NCI-H1105 treated with DMSO at 0.1 percent for 48 hours (cell line): ENCODE data around the gene PCDHB6.
"Not testable (repeated sequence)": the region's sequence is repeated elsewhere in the genome, so short reads cannot be mapped to it uniquely, and the experiment has no call there.

Source experiments
- DNase-seq: peaks from one replicate; lab custom pipeline; 2025; lab: John Stamatoyannopoulos, UW

Gene PCDHB6

DNA sequence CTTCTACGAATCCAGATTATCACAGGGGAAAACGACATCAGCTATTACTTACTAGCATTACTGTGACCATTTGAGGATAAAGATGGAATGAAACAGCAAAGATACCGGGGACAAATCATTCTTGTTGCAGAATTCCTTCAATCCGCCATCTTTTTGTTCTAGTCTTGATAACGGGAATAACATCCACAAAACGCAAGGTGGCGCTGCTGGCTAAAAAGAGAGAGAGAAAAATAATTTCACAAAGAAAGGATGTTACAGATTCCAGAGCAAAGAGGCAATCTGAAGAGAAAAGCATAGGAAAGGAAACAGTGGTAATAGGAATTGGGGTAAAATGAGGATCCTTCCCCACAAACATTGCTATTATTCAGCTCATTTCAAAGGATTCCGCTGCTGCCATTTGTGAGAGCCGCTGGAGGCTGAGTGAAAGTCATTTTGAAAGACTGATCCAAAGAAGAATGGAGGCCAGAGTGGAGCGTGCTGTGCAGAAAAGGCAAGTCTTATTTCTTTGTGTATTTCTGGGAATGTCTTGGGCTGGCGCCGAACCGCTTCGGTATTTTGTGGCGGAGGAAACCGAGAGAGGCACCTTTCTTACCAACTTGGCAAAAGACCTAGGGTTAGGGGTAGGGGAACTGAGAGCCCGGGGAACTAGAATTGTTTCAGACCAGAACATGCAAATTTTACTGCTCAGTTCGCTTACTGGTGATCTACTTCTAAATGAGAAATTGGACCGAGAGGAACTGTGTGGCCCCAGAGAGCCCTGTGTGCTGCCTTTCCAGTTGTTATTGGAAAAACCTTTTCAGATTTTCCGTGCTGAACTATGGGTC lies 22.7 kb downstream of the PCDHB6 start, which contains the start of gene PCDHB7:
Gene PCDHB7, plus strand, starts transcription at position 264 of the 824 bp plus-strand sequence. Its CDS starts 192 bp downstream, at position 456.
- no peak for DNase-seq

DNA sequence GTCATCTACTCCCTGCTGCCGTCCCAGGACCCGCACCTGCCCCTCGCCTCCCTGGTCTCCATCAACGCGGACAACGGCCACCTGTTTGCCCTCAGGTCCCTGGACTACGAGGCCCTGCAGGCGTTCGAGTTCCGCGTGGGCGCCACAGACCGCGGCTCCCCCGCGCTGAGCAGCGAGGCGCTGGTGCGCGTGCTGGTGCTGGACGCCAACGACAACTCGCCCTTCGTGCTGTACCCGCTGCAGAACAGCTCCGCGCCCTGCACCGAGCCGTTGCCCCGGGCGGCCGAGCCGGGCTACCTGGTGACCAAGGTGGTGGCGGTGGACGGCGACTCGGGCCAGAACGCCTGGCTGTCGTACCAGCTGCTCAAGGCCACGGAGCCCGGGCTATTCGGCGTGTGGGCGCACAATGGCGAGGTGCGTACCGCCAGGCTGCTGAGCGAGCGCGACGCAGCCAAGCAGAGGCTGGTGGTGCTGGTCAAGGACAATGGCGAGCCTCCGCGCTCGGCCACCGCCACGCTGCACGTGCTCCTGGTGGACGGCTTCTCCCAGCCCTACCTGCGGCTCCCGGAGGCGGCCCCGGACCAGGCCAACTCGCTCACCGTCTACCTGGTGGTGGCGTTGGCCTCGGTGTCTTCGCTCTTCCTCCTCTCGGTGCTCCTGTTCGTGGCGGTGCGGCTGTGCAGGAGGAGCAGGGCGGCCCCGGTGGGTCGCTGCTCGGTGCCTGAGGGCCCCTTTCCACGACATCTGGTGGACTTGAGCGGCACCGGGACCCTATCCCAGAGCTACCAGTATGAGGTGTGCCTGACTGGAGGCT lies 24.6 kb downstream of the PCDHB6 start:
- DNase-seq, result not testable (repeated sequence)

- DNase-seq, result no peak
Measured at GRCh38 chr5:141175933-141176332, 26.1 kb downstream of the PCDHB6 start.

GRCh38 chr5:141177577-141178191 lies 27.8 kb downstream of the PCDHB6 start, which contains the start of gene PCDHB8:
Gene PCDHB8, plus strand, starts transcription at chr5:141177790. Its CDS starts 245 bp downstream, at chr5:141178035.
- not testable (repeated sequence) for DNase-seq

- not testable (repeated sequence) for DNase-seq
Measured at GRCh38 chr5:141179371-141179770, 29.5 kb downstream of the PCDHB6 start.

- DNase-seq, result not testable (repeated sequence)
Measured at GRCh38 chr5:141179876-141180275, 30.0 kb downstream of the PCDHB6 start.

DNA sequence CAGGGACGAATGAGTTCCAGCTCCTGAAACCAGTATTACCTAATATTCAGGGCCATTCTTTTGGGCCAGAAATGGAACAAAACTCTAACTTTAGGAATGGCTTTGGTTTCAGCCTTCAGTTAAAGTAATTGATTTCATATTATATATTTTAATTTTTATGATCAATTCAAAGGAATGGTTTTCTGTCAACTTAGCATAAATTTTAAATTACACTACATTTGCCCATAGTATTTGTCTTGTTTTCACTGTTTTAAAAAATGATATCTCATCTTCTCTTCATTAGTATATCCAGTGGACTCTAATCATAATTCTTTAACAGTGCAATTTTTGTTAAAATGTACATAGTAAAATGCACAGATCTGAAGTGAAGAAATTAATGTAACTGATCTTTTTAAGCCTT lies 30.5 kb downstream of the PCDHB6 start:
- DNase-seq, result no peak

- DNase-seq, result no peak
Measured at GRCh38 chr5:141182248-141182647, 32.4 kb downstream of the PCDHB6 start, which contains the start of gene PCDHB16. Gene PCDHB16, plus strand, starts transcription at chr5:141182387. Its CDS starts 173 bp downstream, at chr5:141182560.

- DNase-seq, result not testable (repeated sequence)
Measured at GRCh38 chr5:141184117-141184855, 34.4 kb downstream of the PCDHB6 start.

DNA sequence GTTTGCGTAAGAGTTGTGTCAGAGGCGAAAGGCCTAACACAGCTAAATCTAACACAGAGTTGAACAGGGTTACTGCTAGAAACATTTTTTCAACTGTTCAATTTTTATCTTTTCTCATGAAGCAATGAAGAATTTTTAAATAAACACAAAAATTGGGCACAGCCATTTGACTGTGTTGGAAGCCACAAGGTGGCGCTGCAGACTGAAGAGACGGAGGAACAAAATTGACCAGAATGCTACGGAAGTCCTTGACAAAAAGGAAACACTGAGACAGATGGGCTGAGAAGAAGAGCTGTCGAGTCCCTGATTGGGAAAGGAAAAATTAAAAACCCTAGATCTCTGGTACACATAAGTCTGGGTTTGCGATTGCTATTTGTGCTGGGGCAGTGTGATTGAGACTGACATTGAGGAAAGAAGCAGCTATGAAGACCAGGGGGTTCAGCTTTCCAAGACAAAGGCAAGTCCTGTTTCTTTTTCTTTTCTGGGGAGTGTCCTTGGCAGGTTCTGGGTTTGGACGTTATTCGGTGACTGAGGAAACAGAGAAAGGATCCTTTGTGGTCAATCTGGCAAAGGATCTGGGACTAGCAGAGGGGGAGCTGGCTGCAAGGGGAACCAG lies 37.1 kb downstream of the PCDHB6 start, which contains the start of gene PCDHB9:
Gene PCDHB9, plus strand, starts transcription at position 265 of the 616 bp plus-strand sequence. Its CDS starts 158 bp downstream, at position 423.
- DNase-seq, result no peak

DNA sequence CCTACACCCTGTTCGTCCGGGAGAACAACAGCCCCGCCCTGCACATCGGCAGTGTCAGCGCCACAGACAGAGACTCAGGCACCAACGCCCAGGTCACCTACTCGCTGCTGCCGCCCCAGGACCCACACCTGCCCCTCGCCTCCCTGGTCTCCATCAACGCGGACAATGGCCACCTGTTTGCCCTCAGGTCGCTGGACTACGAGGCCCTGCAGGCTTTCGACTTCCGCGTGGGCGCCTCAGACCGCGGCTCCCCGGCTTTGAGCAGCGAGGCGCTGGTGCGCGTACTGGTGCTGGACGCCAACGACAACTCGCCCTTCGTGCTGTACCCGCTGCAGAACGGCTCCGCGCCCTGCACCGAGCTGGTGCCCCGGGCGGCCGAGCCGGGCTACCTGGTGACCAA lies 38.8 kb downstream of the PCDHB6 start:
- DNase-seq, result not testable (repeated sequence)

GRCh38 chr5:141189131-141189530 lies 39.3 kb downstream of the PCDHB6 start:
- DNase-seq, result not testable (repeated sequence)

DNA sequence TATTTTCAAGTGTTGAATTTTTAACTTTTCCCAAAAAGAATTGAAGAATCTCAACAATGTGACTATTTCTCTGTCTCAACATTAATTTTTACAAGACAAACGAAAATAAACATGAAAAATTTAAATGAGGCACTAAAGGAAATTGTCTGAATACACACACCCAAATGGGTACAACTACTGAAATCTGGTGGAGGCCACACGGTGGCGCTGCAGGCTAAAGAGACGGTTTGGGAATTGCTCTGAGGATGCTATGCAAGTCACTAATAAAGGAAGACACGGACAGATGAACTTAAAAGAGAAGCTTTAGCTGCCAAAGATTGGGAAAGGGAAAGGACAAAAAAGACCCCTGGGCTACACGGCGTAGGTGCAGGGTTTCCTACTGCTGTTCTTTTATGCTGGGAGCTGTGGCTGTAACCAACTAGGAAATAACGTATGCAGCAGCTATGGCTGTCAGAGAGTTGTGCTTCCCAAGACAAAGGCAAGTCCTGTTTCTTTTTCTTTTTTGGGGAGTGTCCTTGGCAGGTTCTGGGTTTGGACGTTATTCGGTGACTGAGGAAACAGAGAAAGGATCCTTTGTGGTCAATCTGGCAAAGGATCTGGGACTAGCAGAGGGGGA lies 42.4 kb downstream of the PCDHB6 start, which contains the start of gene PCDHB10:
Gene PCDHB10, plus strand, starts transcription at position 244 of the 616 bp plus-strand sequence. Its CDS starts 200 bp downstream, at position 444.
- DNase-seq, result no peak

- DNase-seq, result not testable (repeated sequence)
Measured at GRCh38 chr5:141194332-141194731, 44.5 kb downstream of the PCDHB6 start.

DNA sequence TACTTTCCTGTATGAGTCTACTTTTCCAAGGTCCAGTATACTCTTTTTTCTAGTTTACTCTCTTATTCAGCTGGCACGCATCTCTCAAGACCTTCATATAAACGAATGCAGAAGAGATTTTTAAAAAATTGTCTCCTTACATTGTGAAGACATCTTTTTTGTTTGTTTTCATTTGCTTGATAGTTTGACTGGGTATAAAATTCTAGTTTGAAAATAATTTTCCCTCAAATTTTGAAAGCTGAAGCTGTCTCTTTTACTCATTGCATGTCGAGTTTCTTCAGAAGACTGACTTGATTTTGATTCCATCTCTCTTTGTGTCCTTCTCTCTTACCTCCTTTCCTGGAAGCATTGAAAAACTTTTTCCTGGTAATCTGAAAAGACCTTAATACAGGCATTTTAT lies 46.5 kb downstream of the PCDHB6 start:
- no peak for DNase-seq

DNA sequence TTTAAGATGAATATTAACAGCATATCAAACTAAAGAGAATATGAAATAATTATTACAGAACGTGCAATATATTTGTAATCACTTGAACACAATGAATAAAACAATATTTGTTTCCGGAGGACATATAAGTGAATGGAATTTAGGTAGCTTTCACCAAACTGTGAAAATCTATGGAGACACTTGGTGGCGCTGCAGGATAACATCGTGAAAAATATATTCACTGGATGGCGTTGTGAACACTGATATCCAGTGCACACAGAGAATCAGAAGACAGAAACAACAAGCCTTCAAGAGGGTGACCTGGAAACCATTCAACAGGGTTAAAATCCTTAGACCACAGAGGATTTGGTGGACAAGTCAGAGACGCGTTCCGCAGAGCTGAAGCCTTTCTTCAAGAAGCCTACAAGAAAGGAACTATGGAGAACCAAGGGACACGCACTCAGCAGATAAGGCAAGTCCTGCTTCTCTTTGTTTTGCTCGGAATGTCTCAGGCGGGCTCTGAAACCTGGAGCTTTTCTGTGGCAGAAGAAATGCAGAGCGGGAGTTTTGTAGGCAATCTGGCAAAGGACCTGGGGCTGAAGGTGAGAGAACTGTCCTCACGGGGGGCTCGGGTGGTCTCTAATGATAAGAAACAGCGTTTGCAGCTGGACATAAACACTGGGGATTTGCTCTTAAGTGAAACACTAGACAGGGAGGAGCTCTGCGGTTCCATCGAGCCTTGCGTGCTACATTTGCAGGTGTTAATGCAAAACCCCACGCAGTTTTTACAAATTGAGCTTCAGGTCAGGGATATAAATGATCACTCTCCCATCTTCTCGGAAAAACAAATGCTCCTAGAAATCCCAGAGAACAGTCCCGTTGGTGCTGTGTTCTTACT lies 49.7 kb downstream of the PCDHB6 start, which contains the start of gene PCDHB11:
Gene PCDHB11, plus strand, starts transcription at position 269 of the 877 bp plus-strand sequence. Its CDS starts 148 bp downstream, at position 417.
- peak; percentile 68 for DNase-seq

DNA sequence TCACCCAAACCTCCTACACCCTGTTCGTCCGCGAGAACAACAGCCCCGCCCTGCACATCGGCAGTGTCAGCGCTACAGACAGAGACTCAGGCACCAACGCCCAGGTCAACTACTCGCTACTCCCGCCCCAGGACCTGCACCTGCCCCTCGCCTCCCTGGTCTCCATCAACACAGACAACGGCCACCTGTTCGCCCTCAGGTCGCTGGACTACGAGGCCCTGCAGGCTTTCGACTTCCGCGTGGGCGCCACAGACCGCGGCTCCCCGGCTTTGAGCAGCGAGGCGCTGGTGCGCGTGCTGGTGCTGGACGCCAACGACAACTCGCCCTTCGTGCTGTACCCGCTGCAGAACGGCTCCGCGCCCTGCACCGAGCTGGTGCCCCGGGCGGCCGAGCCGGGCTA lies 51.3 kb downstream of the PCDHB6 start:
- DNase-seq, result not testable (repeated sequence)

DNA sequence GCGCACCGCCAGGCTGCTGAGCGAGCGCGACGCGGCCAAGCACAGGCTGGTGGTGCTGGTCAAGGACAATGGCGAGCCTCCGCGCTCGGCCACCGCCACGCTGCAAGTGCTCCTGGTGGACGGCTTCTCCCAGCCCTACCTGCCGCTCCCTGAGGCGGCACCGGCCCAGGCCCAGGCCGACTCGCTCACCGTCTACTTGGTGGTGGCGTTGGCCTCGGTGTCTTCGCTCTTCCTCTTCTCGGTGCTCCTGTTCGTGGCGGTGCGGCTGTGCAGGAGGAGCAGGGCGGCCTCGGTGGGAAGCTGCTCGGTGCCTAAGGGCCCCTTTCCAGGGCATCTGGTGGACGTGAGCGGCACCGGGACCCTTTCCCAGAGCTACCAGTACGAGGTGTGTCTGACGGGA lies 51.8 kb downstream of the PCDHB6 start:
- DNase-seq, result not testable (repeated sequence)
